HEK293 (cell line): Measurements from ENCODE around the gene ATCAY.

Experiments used
- HOXC10 ChIP-seq: sonication (generic); formaldehyde crosslinking; IDR thresholded peaks from 2 replicates; pipeline ENCODE4 v1.8.1; 2023; ENCODE audit warnings: mild to moderate bottlenecking, missing genetic modification reagents
- KLF16 ChIP-seq: fragments of 450-650 bp; formaldehyde crosslinking; IDR thresholded peaks from 2 replicates; pipeline ENCODE4 v1.5.1; 2017; ENCODE audit warnings: missing biosample characterization, missing genetic modification characterization
- KLF7 ChIP-seq: fragments of 450-650 bp; formaldehyde crosslinking; IDR thresholded peaks from 2 replicates; pipeline ENCODE4 v1.5.1; 2016; ENCODE audit warnings: missing biosample characterization, missing genetic modification characterization, borderline replicate concordance
- PATZ1 ChIP-seq: fragments of 450-650 bp; formaldehyde crosslinking; IDR thresholded peaks from 2 replicates; pipeline ENCODE4 v1.5.1; 2016; ENCODE audit warnings: missing biosample characterization, missing genetic modification characterization
- PRDM10 ChIP-seq: fragments of 450-650 bp; formaldehyde crosslinking; IDR thresholded peaks from 2 replicates; pipeline ENCODE4 v1.5.1; 2016; ENCODE audit warnings: missing biosample characterization, missing genetic modification characterization
- PRDM4 ChIP-seq: fragments of 450-650 bp; formaldehyde crosslinking; IDR thresholded peaks from 2 replicates; pipeline ENCODE4 v1.5.1; 2017; ENCODE audit warnings: missing biosample characterization, missing genetic modification characterization
- TCF7L2 ChIP-seq: IDR thresholded peaks from 2 replicates; pipeline ENCODE4 v1.6.1; 2011; ENCODE audit warnings: low read depth, mild to moderate bottlenecking, inconsistent platforms, low read length, moderate library complexity, borderline replicate concordance
- ZBTB20 ChIP-seq: fragments of 450-650 bp; formaldehyde crosslinking; IDR thresholded peaks from 2 replicates; pipeline ENCODE4 v1.5.1; 2016; ENCODE audit warnings: missing biosample characterization, missing genetic modification characterization
- ZBTB26 ChIP-seq: fragments of 450-650 bp; formaldehyde crosslinking; optimal IDR thresholded peaks from 2 replicates; pipeline ENCODE3; 2016; ENCODE audit warnings: missing biosample characterization, mild to moderate bottlenecking, missing genetic modification characterization
- ZBTB44 ChIP-seq: fragments of 450-650 bp; IDR thresholded peaks from 2 replicates; pipeline ENCODE4 v1.5.1; 2018; ENCODE audit warnings: missing biosample characterization, mild to moderate bottlenecking, missing genetic modification characterization
- ZBTB7A ChIP-seq: fragments of 450-650 bp; formaldehyde crosslinking; IDR thresholded peaks from 2 replicates; pipeline ENCODE4 v1.5.1; 2016; ENCODE audit warnings: low read depth, missing biosample characterization, missing genetic modification characterization
- ZBTB8A ChIP-seq: fragments of 450-650 bp; formaldehyde crosslinking; IDR thresholded peaks from 2 replicates; pipeline ENCODE4 v1.5.1; 2016; ENCODE audit warnings: missing biosample characterization, missing genetic modification characterization
- ZNF132 ChIP-seq: fragments of 450-650 bp; formaldehyde crosslinking; IDR thresholded peaks from 2 replicates; pipeline ENCODE4 v1.5.1; 2017; ENCODE audit warnings: missing biosample characterization, missing genetic modification characterization, borderline replicate concordance
- ZNF148 ChIP-seq: fragments of 450-650 bp; formaldehyde crosslinking; IDR thresholded peaks from 2 replicates; pipeline ENCODE4 v1.5.0; 2017; ENCODE audit warnings: missing biosample characterization, missing genetic modification characterization, borderline replicate concordance
- ZNF248 ChIP-seq: fragments of 450-650 bp; formaldehyde crosslinking; IDR thresholded peaks from 2 replicates; pipeline ENCODE4 v1.5.1; 2017; ENCODE audit warnings: missing biosample characterization, missing genetic modification characterization
- ZNF433 ChIP-seq: fragments of 450-650 bp; formaldehyde crosslinking; IDR thresholded peaks from 2 replicates; pipeline ENCODE4 v1.5.1; 2016; ENCODE audit warnings: missing biosample characterization, missing genetic modification characterization, low read depth
- ZNF548 ChIP-seq: fragments of 450-650 bp; formaldehyde crosslinking; IDR thresholded peaks from 2 replicates; pipeline ENCODE4 v1.5.1; 2016; ENCODE audit warnings: missing biosample characterization, missing genetic modification characterization
- ZNF830 ChIP-seq: fragments of 450-650 bp; IDR thresholded peaks from 2 replicates; pipeline ENCODE4 v1.5.0; 2018; ENCODE audit warnings: missing biosample characterization, missing genetic modification characterization, low read depth, mild to moderate bottlenecking, moderate library complexity

ATCAY gene

GRCh38 chr19:3975637-3976087 is 95.2 kb downstream of the ATCAY start (continued):
- TF ChIP-seq KLF16 (tag by site-specific recombination), result no peak
- no peak for TF ChIP-seq ZNF132 (tag by site-specific recombination)
- no peak for TF ChIP-seq ZBTB7A (tag by site-specific recombination)
- no peak for TF ChIP-seq ZBTB8A (tag by site-specific recombination)
- TF ChIP-seq ZNF433, result no peak
- no peak for TF ChIP-seq KLF7 (tag by site-specific recombination)
- TF ChIP-seq PATZ1 (tag by site-specific recombination), result no peak
- TF ChIP-seq ZBTB20, result no peak
- no peak for TF ChIP-seq ZBTB26 (tag by site-specific recombination)
- TF ChIP-seq ZNF248 (tag by site-specific recombination), result no peak
- TF ChIP-seq TCF7L2, result no peak
- TF ChIP-seq ZBTB44 (tag by site-specific recombination), result peak; percentile 55; the same call in 1 of the 2 replicates
- no peak for TF ChIP-seq HOXC10 (CRISPR knock-in tag)
- TF ChIP-seq PRDM4, result peak; percentile 56; the same call in 1 of the 2 replicates
- TF ChIP-seq PRDM10, result no peak
- TF ChIP-seq ZNF548 (tag by site-specific recombination), result no peak
- no peak for TF ChIP-seq ZNF148 (tag by site-specific recombination)
- no peak for TF ChIP-seq ZNF830 (tag by site-specific recombination)
